CD4-positive, alpha-beta memory T cell (primary cell): ENCODE data around the gene EPB41L4A. TPM values are rescaled to one million over a fixed set of nuclear protein-coding genes. Genes with fewer than 3 reads are reported as not detected.

ENCODE experiments used
- CTCF ChIA-PET: fragments of 350-600 bp; sonication (Branson Sonifier 250); formaldehyde crosslinking; loops from one replicate; lab custom pipeline; 2021; ENCODE audit warnings: inconsistent platforms; ENCODE audit not compliant: partially characterized antibody; lab: Charles Lee
- POLR2A ChIA-PET: fragments of 350-600 bp; sonication (Branson Sonifier 250); formaldehyde crosslinking; loops from one replicate; lab custom pipeline; 2021; ENCODE audit not compliant: partially characterized antibody; lab: Charles Lee
- DNase-seq, 5 donors: peaks; one replicate each; pipeline versions ENCODE4 v3.0.0 to v3.0.0-alpha.2; 2020 to 2022; ENCODE audit warnings: mixed read lengths in 1 of 5
- H3K27ac ChIP-seq: one replicate; pipeline ENCODE4 v1.7.0; 2013; ENCODE audit warnings: low read depth, low read length
- H3K27me3 ChIP-seq: 2 replicates; pipeline ENCODE4 v1.7.0; 2013; ENCODE audit warnings: mild to moderate bottlenecking, low read length, moderate library complexity; ENCODE audit not compliant: insufficient read depth
- H3K36me3 ChIP-seq: 2 replicates; pipeline ENCODE4 v1.7.0; 2013; ENCODE audit warnings: mild to moderate bottlenecking, low read length, moderate library complexity; ENCODE audit not compliant: insufficient read depth
- H3K4me1 ChIP-seq: 2 replicates; pipeline ENCODE4 v1.7.0; 2013; ENCODE audit warnings: mild to moderate bottlenecking, low read length, moderate library complexity; ENCODE audit not compliant: insufficient read depth
- H3K4me3 ChIP-seq, 2 donors: one replicate each; pipeline ENCODE4 v1.7.0; 2013; ENCODE audit warnings: low read length in 2 of 2, mild to moderate bottlenecking in 1 of 2
- H3K9me3 ChIP-seq, 2 donors: one replicate each; pipeline ENCODE4 v1.7.0; 2013; ENCODE audit warnings: low read length in 2 of 2, control low read depth in 1 of 2; ENCODE audit not compliant: control insufficient read depth in 1 of 2
- H3K27ac Mint-ChIP-seq, 7 donors: one replicate each; pipeline ENCODE4 v1.8.0; 2020 to 2021; ENCODE audit warnings: mixed read lengths in 7 of 7, mild to moderate bottlenecking in 6 of 7, inconsistent platforms in 3 of 7, moderate library complexity in 3 of 7
- H3K27me3 Mint-ChIP-seq, 2 donors: one replicate each; pipeline ENCODE4 v1.8.0; 2020 to 2021; ENCODE audit warnings: mixed read lengths in 2 of 2
- H3K36me3 Mint-ChIP-seq, 2 donors: one replicate each; pipeline ENCODE4 v1.8.0; 2020 to 2021; ENCODE audit warnings: mixed read lengths in 2 of 2, inconsistent platforms in 1 of 2, mild to moderate bottlenecking in 1 of 2
- H3K4me1 Mint-ChIP-seq, 4 donors: one replicate each; pipeline ENCODE4 v1.8.0; 2020 to 2021; ENCODE audit warnings: mixed read lengths in 4 of 4, mild to moderate bottlenecking in 1 of 4
- H3K4me3 Mint-ChIP-seq, 8 donors: one replicate each; pipeline ENCODE4 v1.8.0; 2020 to 2021; ENCODE audit warnings: mixed read lengths in 8 of 8, mild to moderate bottlenecking in 7 of 8, moderate library complexity in 6 of 8, inconsistent platforms in 3 of 8
- H3K9me3 Mint-ChIP-seq, 8 donors: one replicate each; pipeline ENCODE4 v1.8.0; 2020 to 2021; ENCODE audit warnings: mixed read lengths in 8 of 8, mild to moderate bottlenecking in 5 of 8, inconsistent platforms in 3 of 8, moderate library complexity in 1 of 8
- intact Hi-C: fragments of 100-400 bp; cut with micrococcal nuclease; formaldehyde crosslinking; loops from one replicate; pipeline ENCODE4 v1.15.1; 2023
- polyA plus RNA-seq, 2 donors: library from polyadenylated mRNA; unstranded; fragments of 300-500 nt; fragmentation: Illumina TruSeq; gene quantifications; one replicate each; pipeline ENCODE4 v1.2.3, GENCODE V29; 2021
- total RNA-seq, 2 experiments: library from RNA; stranded (reverse); gene quantifications; one replicate each; pipeline ENCODE4 v1.2.3, GENCODE V29; 2021

The EPB41L4A gene
- total and polyA plus RNA-seq, 4 experiments from 2014 or later: 0.30 to 1.1 (median 0.72) TPM

GRCh38 chr5:112415552-112415951 is 3.5 kb downstream of the EPB41L4A start:
- POLR2A ChIA-PET: no interaction called here
- Mint-ChIP-seq H3K36me3 (no peaks in the 10 kb centered on the region), H3K4me3 (no peak overlapping the region), H3K27ac (no peak overlapping the region), H3K27me3 (peaks cover 23 to 34% of the 10 kb centered on the region in 2 donors), H3K4me1 (peaks cover 7 to 14% (median 10%) of the 10 kb centered on the region in 4 donors), H3K9me3 (peaks cover 0 to 3% (median 0%) of the 10 kb centered on the region in 8 donors)
- Histone ChIP-seq H3K27me3 (peaks cover 8% of the 10 kb centered on the region), H3K27ac (no peak overlapping the region), H3K36me3 (no peaks in the 10 kb centered on the region), H3K4me3 (no peak overlapping the region), H3K9me3 (no peaks in the 10 kb centered on the region), H3K4me1 (peaks cover 22% of the 10 kb centered on the region)
- intact Hi-C loops: no loop called here
- CTCF ChIA-PET: no interaction called here
- DNase-seq: no peak

DNA sequence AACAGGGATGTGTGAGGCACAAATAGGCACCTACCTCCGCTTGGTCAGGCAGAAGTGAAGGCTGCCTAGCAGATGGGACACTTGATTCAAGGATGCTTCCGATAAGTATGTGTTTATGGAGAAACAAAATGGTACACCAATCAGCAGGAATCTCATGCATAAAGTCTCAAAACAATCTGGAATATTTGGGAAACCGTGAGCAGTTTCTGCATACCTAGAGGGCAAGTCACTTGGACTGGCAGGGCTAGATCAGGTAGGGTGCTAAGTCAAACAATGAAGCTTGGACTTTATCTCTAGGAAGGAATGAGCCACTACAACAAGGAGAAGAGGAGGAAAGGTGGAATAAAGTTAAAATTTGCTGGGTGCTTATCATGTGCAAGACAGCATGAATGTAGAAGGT is 5.5 kb downstream of the EPB41L4A start:
- peaks cover 14% of the 10 kb centered on the region for H3K4me1 ChIP-seq
- CTCF ChIA-PET: no interaction called here
- peaks cover 31 to 34% of the 10 kb centered on the region in 2 donors for H3K27me3 Mint-ChIP-seq
- no peaks in the 10 kb centered on the region for H3K36me3 Mint-ChIP-seq
- peaks cover 7 to 11% (median 9%) of the 10 kb centered on the region in 4 donors for H3K4me1 Mint-ChIP-seq
- no peak overlapping the region for H3K27ac ChIP-seq
- H3K27me3 ChIP-seq: peaks cover 4% of the 10 kb centered on the region
- no peaks in the 10 kb centered on the region for H3K36me3 ChIP-seq
- H3K27ac Mint-ChIP-seq: no peak overlapping the region
- intact Hi-C loops: no loop called here
- H3K4me3 ChIP-seq: no peak overlapping the region
- no peak for DNase-seq
- POLR2A ChIA-PET: no interaction called here
- peaks cover 0 to 3% (median 0%) of the 10 kb centered on the region in 8 donors for H3K9me3 Mint-ChIP-seq
- no peak overlapping the region for H3K4me3 Mint-ChIP-seq
- no peaks in the 10 kb centered on the region for H3K9me3 ChIP-seq

DNA sequence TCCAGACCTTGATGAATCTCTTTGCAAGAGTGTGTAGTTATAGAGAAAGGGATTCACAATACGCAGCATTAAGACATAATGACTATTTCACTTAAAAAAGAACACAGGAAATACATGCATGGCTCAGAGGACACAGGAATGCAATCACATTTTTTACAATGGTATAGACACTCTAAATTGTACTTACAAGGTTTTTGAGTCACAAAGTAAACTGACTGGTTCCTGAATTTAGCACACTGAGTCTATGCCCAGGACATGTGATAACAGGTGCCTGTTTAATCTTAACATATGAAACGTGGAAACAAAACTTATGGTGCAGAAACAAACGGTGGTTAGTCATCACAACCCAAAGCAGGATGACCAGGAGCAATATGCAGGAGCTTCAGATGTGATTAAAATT is 6.7 kb downstream of the EPB41L4A start:
- DNase-seq: no peak
- no peaks in the 10 kb centered on the region for H3K9me3 ChIP-seq
- Mint-ChIP-seq H3K4me3 (no peak overlapping the region), H3K27ac (no peak overlapping the region), H3K4me1 (no peaks in the 10 kb centered on the region), H3K36me3 (no peaks in the 10 kb centered on the region), H3K27me3 (peaks cover 22 to 29% of the 10 kb centered on the region in 2 donors), H3K9me3 (peaks cover 0 to 3% (median 0%) of the 10 kb centered on the region in 8 donors)
- H3K4me3 ChIP-seq: no peak overlapping the region
- intact Hi-C loops: no loop called here
- H3K27me3 ChIP-seq: no peaks in the 10 kb centered on the region
- no peaks in the 10 kb centered on the region for H3K36me3 ChIP-seq
- ChIA-PET CTCF (no interaction called here), POLR2A (no interaction called here)
- peaks cover 1% of the 10 kb centered on the region for H3K4me1 ChIP-seq
- H3K27ac ChIP-seq: no peak overlapping the region

- Mint-ChIP-seq H3K4me3 (no peak overlapping the region), H3K36me3 (no peaks in the 10 kb centered on the region), H3K27me3 (peaks cover 19 to 29% of the 10 kb centered on the region in 2 donors), H3K27ac (no peak overlapping the region), H3K9me3 (peaks cover 0 to 3% (median 0%) of the 10 kb centered on the region in 8 donors), H3K4me1 (no peaks in the 10 kb centered on the region)
- H3K36me3 ChIP-seq: no peaks in the 10 kb centered on the region
- no peak overlapping the region for H3K27ac ChIP-seq
- intact Hi-C loops: no loop called here
- H3K27me3 ChIP-seq: no peaks in the 10 kb centered on the region
- H3K4me3 ChIP-seq: no peak overlapping the region
- no peak for DNase-seq
- no peaks in the 10 kb centered on the region for H3K9me3 ChIP-seq
- POLR2A ChIA-PET: no interaction called here
- CTCF ChIA-PET: no interaction called here
- H3K4me1 ChIP-seq: no peaks in the 10 kb centered on the region
These were observed 7.2 kb downstream of the EPB41L4A start for GRCh38 chr5:112411903-112412302.

- H3K27me3 ChIP-seq: peaks cover 4% of the 10 kb centered on the region
- H3K4me3 Mint-ChIP-seq: no peak overlapping the region
- peaks cover 0 to 2% (median 0%) of the 10 kb centered on the region in 8 donors for H3K9me3 Mint-ChIP-seq
- ChIA-PET POLR2A (no interaction called here), CTCF (no interaction called here)
- H3K36me3 Mint-ChIP-seq: no peaks in the 10 kb centered on the region
- H3K36me3 ChIP-seq: no peaks in the 10 kb centered on the region
- no peaks in the 10 kb centered on the region for H3K4me1 ChIP-seq
- no peaks in the 10 kb centered on the region for H3K9me3 ChIP-seq
- no peak for DNase-seq
- H3K4me1 Mint-ChIP-seq: no peaks in the 10 kb centered on the region
- H3K27me3 Mint-ChIP-seq: peaks cover 17 to 28% of the 10 kb centered on the region in 2 donors
- no peak overlapping the region for H3K27ac Mint-ChIP-seq
- intact Hi-C loops: no loop called here
- no peak overlapping the region for H3K4me3 ChIP-seq
- H3K27ac ChIP-seq: no peak overlapping the region
These were observed 11.4 kb downstream of the EPB41L4A start for GRCh38 chr5:112407666-112408065.

GRCh38 chr5:112407240-112407639 is 11.8 kb downstream of the EPB41L4A start:
- ChIA-PET POLR2A (no interaction called here), CTCF (no interaction called here)
- Histone ChIP-seq H3K4me3 (no peak overlapping the region), H3K36me3 (no peaks in the 10 kb centered on the region), H3K9me3 (no peaks in the 10 kb centered on the region), H3K27ac (no peak overlapping the region), H3K27me3 (peaks cover 4% of the 10 kb centered on the region), H3K4me1 (no peaks in the 10 kb centered on the region)
- no peaks in the 10 kb centered on the region for H3K36me3 Mint-ChIP-seq
- H3K4me1 Mint-ChIP-seq: no peaks in the 10 kb centered on the region
- H3K4me3 Mint-ChIP-seq: no peak overlapping the region
- peaks cover 0 to 2% (median 0%) of the 10 kb centered on the region in 8 donors for H3K9me3 Mint-ChIP-seq
- DNase-seq: no peak
- no peak overlapping the region for H3K27ac Mint-ChIP-seq
- peaks cover 15 to 28% of the 10 kb centered on the region in 2 donors for H3K27me3 Mint-ChIP-seq
- intact Hi-C loops: no loop called here

- no peak for DNase-seq
- Histone ChIP-seq H3K27me3 (peaks cover 4% of the 10 kb centered on the region), H3K4me3 (no peak overlapping the region), H3K36me3 (no peaks in the 10 kb centered on the region), H3K4me1 (no peaks in the 10 kb centered on the region), H3K27ac (no peak overlapping the region), H3K9me3 (no peaks in the 10 kb centered on the region)
- ChIA-PET POLR2A (no interaction called here), CTCF (no interaction called here)
- H3K27ac Mint-ChIP-seq: no peak overlapping the region
- no peak overlapping the region for H3K4me3 Mint-ChIP-seq
- no peaks in the 10 kb centered on the region for H3K36me3 Mint-ChIP-seq
- H3K9me3 Mint-ChIP-seq: peaks cover 0 to 2% (median 0%) of the 10 kb centered on the region in 8 donors
- intact Hi-C loops: no loop called here
- H3K27me3 Mint-ChIP-seq: peaks cover 10 to 12% of the 10 kb centered on the region in 2 donors
- H3K4me1 Mint-ChIP-seq: no peaks in the 10 kb centered on the region
These were observed 16.0 kb downstream of the EPB41L4A start for GRCh38 chr5:112403069-112403468.

DNA sequence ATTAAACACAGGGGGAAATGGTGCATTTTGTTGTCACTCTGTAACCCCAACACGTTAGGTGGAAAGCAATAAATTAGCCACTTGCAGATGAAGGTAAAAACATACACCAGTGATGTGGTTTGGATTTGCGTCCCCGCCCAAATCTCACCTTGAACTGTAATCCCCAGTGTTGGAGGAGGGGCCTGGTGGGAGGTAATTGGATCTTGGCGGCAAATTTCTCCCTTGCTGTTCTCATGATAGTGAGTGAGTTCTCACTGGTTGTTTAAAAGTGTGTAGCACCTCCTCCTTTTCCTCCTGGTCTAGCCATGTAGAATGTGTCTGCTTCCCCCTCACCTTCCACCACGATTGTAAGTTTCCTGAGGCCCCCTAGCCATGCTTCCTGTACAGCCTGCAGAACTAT is 17.2 kb downstream of the EPB41L4A start:
- H3K4me3 Mint-ChIP-seq: no peak overlapping the region
- Histone ChIP-seq H3K4me3 (no peak overlapping the region), H3K27me3 (peaks cover 4% of the 10 kb centered on the region), H3K4me1 (no peaks in the 10 kb centered on the region), H3K9me3 (no peaks in the 10 kb centered on the region), H3K36me3 (no peaks in the 10 kb centered on the region), H3K27ac (no peak overlapping the region)
- H3K36me3 Mint-ChIP-seq: no peaks in the 10 kb centered on the region
- POLR2A ChIA-PET: no interaction called here
- DNase-seq: no peak
- H3K27me3 Mint-ChIP-seq: peaks cover 9 to 10% of the 10 kb centered on the region in 2 donors
- CTCF ChIA-PET: no interaction called here
- no peaks in the 10 kb centered on the region for H3K4me1 Mint-ChIP-seq
- no peak overlapping the region for H3K27ac Mint-ChIP-seq
- intact Hi-C loops: no loop called here
- peaks cover 0 to 3% (median 0%) of the 10 kb centered on the region in 8 donors for H3K9me3 Mint-ChIP-seq
